ENCODE data around the gene PDK2.

Gene PDK2

DNA sequence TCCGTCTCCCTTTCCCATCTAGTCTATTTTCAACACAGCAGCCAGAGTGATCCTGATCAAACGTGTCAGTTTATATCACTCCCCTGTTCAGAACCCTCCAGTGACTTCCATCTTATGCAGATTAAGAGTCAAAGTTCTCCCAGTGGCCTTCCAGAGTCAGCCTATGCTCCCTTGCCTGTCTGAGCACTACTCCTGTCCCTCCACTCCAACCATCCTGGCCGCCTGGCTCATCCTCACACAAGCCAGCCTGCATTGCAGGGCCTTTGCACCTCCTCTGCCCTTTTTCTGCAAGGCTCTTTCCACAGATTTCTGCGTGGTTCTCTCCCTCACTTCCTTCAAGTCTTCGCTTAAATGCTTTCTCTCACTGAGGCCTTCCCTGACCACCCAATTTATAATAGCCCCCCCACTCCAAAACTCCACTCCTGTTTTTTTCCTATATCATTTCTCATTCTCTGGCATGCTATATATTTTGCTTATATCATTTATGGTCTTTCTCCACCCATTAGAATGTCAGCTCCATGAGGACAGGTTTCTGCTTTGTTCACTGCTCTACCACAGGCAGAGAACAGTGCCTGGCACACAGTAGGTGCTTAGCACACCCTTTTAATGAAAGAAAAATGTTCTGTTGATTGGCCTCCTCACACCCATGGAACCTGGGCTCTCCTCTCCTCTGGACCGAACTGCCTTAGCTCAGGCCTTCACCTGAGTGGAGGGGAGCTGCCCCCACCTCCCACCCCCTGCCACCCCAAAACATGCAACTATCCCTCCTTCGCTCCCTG is 25.5 kb downstream of the PDK2 start:
- no peak for DNase-seq

- no peak for DNase-seq
Observed at GRCh38 chr17:50122945-50123344, 27.8 kb downstream of the PDK2 start.

DNA sequence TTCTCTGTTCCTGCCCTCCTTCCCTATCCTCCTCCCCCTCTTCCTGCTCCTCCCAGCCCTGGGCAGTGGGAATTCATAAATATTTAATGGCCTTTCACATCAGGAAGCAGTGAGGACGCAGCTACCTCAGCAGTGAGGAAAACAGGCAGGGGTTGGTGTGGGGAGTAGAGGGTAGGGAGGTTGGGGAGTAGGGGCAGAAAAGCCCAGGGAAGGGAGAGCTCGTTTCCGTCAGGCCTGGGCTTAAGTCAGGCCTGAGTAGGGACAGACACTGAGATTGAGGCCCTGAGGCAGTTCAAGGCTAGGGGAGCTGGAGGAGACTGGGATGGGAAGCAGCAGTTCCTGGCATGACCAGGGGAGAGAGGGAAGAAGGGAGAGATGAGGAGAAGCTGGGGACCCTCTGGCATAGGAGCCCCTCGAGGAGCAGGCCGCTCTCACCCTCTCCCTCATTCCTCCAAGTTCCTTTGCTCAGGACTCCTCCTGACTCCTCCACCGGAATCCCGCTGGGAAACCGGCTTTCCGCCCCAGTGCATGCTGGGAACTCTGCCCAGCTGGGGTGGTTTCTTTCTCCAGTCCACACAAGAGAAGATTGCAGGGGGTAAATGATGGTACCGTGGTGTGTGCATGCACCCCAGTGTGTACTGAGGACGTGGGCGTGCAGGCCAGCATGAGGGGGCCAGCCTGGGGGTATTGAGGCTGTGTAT is 28.6 kb downstream of the PDK2 start:
- peak; percentile 88 for DNase-seq

- no peak for DNase-seq
Observed at GRCh38 chr17:50125420-50125997, 30.4 kb downstream of the PDK2 start.

GRCh38 chr17:50127697-50128361 is 32.7 kb downstream of the PDK2 start:
- no peak for DNase-seq

GRCh38 chr17:50128441-50129352 is 33.5 kb downstream of the PDK2 start:
- DNase-seq = no peak

DNA sequence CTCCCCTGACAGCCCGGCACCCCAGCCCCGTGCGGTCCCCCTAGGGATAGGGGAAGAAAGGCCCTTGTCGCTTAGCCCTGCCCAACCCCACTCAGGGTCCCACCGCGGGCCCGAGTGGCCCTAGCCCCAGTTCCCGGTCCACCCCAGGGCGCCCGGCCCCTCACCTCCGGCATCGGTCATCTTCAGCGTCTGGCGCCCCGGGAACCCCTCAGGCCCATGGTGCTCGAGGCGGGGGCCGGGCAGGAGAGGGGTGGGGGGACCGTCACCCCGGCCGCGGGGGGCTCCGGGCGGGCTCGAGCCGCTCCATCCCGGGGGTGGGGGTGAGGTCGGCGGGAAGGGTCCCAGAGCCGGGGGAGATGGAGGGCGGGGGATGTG is 34.2 kb downstream of the PDK2 start:
- DNase-seq = no peak

GRCh38 chr17:50129728-50130558 is 34.8 kb downstream of the PDK2 start, which contains the start of gene SAMD14:
Gene SAMD14 (minus strand): TSS chr17:50130160. CDS start chr17:50124959, 5,201 bp downstream.
- peak; percentile 31 for DNase-seq

GRCh38 chr17:50130559-50131305 is 35.6 kb downstream of the PDK2 start:
- no peak for DNase-seq

DNA sequence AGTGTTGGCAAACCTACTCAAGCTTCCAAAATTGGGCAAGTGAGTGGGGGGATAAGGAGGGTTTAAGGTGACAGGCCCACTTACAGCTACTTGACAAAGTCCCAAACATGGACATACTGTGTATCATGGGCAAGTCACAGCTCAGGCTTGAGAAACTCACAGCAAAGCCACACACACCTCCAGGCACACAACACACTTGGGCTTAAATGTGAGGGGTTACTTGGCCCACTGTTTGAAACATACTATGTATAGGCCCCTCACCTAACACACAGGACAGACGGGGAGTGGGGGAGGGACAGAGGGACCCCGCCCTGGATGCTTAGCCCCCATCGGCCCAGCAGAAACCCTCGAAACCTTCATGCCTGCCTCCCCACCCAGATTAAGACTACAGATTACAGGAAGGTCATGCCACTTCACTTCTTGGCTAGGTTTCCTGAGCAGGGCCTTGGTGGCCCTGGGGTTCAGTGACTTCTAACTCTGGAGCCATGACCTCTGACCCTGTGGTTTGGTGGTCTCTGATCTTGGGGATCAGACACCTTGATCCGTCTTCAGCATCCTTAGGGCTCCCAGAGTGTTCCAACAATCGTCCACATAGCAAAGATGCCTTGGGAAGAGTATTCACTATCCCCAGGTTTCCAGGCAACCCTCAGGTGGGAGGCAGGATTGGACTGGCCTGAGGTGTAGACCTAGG is 37.1 kb downstream of the PDK2 start:
- no peak for DNase-seq

GRCh38 chr17:50133028-50133768 is 38.0 kb downstream of the PDK2 start:
- DNase-seq = no peak

DNA sequence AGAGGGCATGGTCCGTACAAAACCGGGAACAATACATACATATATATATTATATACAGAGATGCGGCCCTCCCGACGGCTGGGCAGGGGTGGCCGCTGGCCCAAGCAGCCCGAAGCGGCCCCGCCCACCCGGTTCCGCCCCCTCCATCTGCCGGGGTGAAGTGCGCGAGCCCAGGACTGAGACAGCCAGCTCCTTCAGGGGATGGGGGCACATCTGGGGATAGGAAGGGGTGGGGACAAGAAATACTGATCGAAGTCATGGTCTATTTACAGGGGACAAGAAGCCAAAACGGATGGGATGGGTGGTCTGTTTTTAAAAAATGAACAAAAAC is 38.6 kb downstream of the PDK2 start:
- no peak for DNase-seq

GRCh38 chr17:50134206-50135110 is 39.3 kb downstream of the PDK2 start:
- no peak for DNase-seq

- DNase-seq = no peak
Observed at GRCh38 chr17:50135316-50136095, 40.4 kb downstream of the PDK2 start.

GRCh38 chr17:50136096-50136687 is 41.0 kb downstream of the PDK2 start:
- DNase-seq = no peak

- DNase-seq = no peak
Observed at GRCh38 chr17:50137042-50137441, 41.9 kb downstream of the PDK2 start.

GRCh38 chr17:50139185-50139783 is 44.1 kb downstream of the PDK2 start:
- no peak for DNase-seq

Measured in COR-L47 (cell line).